Panc1 (cell line): ENCODE data around the gene FSTL5. TPM values are rescaled to one million over a fixed set of nuclear protein-coding genes. Genes with fewer than 3 reads are reported as not detected.

Source experiments
- ATAC-seq: fragments of 200-7000 bp; cut with Tn5 transposase; 2 replicates; pipeline ENCODE4 v1.9.1; 2020; ENCODE audit warnings: mild to moderate bottlenecking, moderate library complexity
- BruUV-seq: library from RNA; stranded (reverse); fragments of 400-500 nt; replicated peaks from 2 replicates; lab custom pipeline; 2021; lab: Mats Ljungman, UMichigan
- CTCF ChIA-PET: fragments of 300-600 bp; sonication (Branson Sonifier 250); formaldehyde crosslinking; loops from one replicate; lab custom pipeline; 2022; ENCODE audit warnings: antibody characterized with exemption; lab: Charles Lee
- POLR2A ChIA-PET: fragments of 300-600 bp; sonication (Branson Sonifier 250); formaldehyde crosslinking; loops from one replicate; lab custom pipeline; 2022; ENCODE audit warnings: antibody characterized with exemption; lab: Charles Lee
- DNase-seq: peaks from one replicate; pipeline ENCODE4 v3.0.0-alpha.2; 2010; ENCODE audit warnings: low read depth, low spot score
- H3K27ac ChIP-seq: 2 replicates; pipeline ENCODE4 v1.5.1; 2011; ENCODE audit warnings: mild to moderate bottlenecking, low read length, inconsistent platforms
- H3K27me3 ChIP-seq: fragments of 200-500 bp; sonication (Bioruptor generic); 2 replicates; pipeline ENCODE4 v1.6.0; 2014; ENCODE audit warnings: low read length, inconsistent platforms; ENCODE audit not compliant: control insufficient read depth, insufficient read depth
- H3K36me3 ChIP-seq: fragments of 200-500 bp; sonication (Bioruptor generic); 2 replicates; pipeline ENCODE4 v1.5.1; 2014; ENCODE audit warnings: inconsistent platforms, mild to moderate bottlenecking, low read length, moderate library complexity; ENCODE audit not compliant: control insufficient read depth, insufficient read depth
- H3K4me1 ChIP-seq: 2 replicates; pipeline ENCODE4 v1.5.1; 2011; ENCODE audit warnings: inconsistent platforms, mild to moderate bottlenecking, low read length, moderate library complexity; ENCODE audit not compliant: control insufficient read depth, insufficient read depth
- H3K4me3 ChIP-seq, 2 experiments: 2 replicates each; pipeline ENCODE4 v1.5.1; 2011 to 2012; ENCODE audit warnings: low read depth in 2 of 2, low read length in 2 of 2, mild to moderate bottlenecking in 2 of 2, inconsistent platforms in 1 of 2, moderate library complexity in 1 of 2
- H3K9me3 ChIP-seq: fragments of 200-500 bp; sonication (Bioruptor generic); 2 replicates; pipeline ENCODE4 v1.5.1; 2014; ENCODE audit warnings: low read depth, mild to moderate bottlenecking, inconsistent platforms, low read length, moderate library complexity; ENCODE audit not compliant: control insufficient read depth, insufficient read depth
- POLR2AphosphoS5 ChIP-seq: IDR thresholded peaks from 2 replicates; pipeline ENCODE4 v1.6.1; 2012; ENCODE audit warnings: mild to moderate bottlenecking, low read depth, low read length, moderate library complexity
- SIN3A ChIP-seq: IDR thresholded peaks from 2 replicates; pipeline ENCODE4 v1.6.1; 2012; ENCODE audit warnings: low read depth, mild to moderate bottlenecking, low read length, moderate library complexity, borderline replicate concordance; ENCODE audit not compliant: insufficient read depth
- TCF7L2 ChIP-seq: IDR thresholded peaks from 2 replicates; pipeline ENCODE4 v1.6.1; 2011; ENCODE audit warnings: mild to moderate bottlenecking, low read depth, low read length, inconsistent platforms
- in situ Hi-C: cut with HindIII; loops from 2 replicates; pipeline ENCODE4 v1.10.0; 2016; ENCODE audit warnings: low sequenced_read_pairs, low pct_unique_long_range_greater_than_20kb
- intact Hi-C: fragments of 100-400 bp; cut with micrococcal nuclease; formaldehyde crosslinking; loops from one replicate; pipeline ENCODE4 v1.10.0; 2022; ENCODE audit not compliant: unreplicated experiment
- total RNA-seq: library from RNA; stranded (reverse); gene quantifications from one replicate; pipeline ENCODE4 v1.2.1, GENCODE V29; 2021; ENCODE audit not compliant: unreplicated experiment
- TF ChIP-seq, protein P1 (sequence below): fragments of 450-650 bp; IDR thresholded peaks from 2 replicates; pipeline ENCODE4 v1.5.1; 2017; ENCODE audit warnings: mild to moderate bottlenecking
- TF ChIP-seq, protein P2 (sequence below), 2 experiments: IDR thresholded peaks; 2 replicates each; pipeline ENCODE4 v1.6.1; 2011 to 2012; ENCODE audit warnings: low read depth in 2 of 2, control low read depth in 1 of 2, low read length in 1 of 2, mild to moderate bottlenecking in 1 of 2, moderate library complexity in 1 of 2; ENCODE audit not compliant: insufficient read depth in 1 of 2

Gene FSTL5
- total RNA-seq, 1 experiment from 2014 or later = 0.67 TPM

- in situ Hi-C loops (no loop called here), intact Hi-C loops (no loop called here)
- H3K4me3 ChIP-seq = no peak overlapping the region
- H3K27ac ChIP-seq = no peak overlapping the region
- no peaks in the 10 kb centered on the region for H3K27me3 ChIP-seq
- no peak for TF ChIP-seq POLR2AphosphoS5
- TF ChIP-seq, protein P1, sequence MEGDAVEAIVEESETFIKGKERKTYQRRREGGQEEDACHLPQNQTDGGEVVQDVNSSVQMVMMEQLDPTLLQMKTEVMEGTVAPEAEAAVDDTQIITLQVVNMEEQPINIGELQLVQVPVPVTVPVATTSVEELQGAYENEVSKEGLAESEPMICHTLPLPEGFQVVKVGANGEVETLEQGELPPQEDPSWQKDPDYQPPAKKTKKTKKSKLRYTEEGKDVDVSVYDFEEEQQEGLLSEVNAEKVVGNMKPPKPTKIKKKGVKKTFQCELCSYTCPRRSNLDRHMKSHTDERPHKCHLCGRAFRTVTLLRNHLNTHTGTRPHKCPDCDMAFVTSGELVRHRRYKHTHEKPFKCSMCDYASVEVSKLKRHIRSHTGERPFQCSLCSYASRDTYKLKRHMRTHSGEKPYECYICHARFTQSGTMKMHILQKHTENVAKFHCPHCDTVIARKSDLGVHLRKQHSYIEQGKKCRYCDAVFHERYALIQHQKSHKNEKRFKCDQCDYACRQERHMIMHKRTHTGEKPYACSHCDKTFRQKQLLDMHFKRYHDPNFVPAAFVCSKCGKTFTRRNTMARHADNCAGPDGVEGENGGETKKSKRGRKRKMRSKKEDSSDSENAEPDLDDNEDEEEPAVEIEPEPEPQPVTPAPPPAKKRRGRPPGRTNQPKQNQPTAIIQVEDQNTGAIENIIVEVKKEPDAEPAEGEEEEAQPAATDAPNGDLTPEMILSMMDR = peak; percentile 11; the same call in 1 of the 2 replicates
- CTCF ChIA-PET = no interaction called here
- ATAC-seq (no peak), DNase-seq (no peak)
- no peaks in the 10 kb centered on the region for H3K9me3 ChIP-seq
- POLR2A ChIA-PET = no interaction called here
- H3K4me1 ChIP-seq = no peaks in the 10 kb centered on the region
- no peaks in the 10 kb centered on the region for H3K36me3 ChIP-seq
- BruUV-seq = no TSS peak
Observed at GRCh38 chr4:162131256-162131655, 32.5 kb downstream of the FSTL5 start.

DNA sequence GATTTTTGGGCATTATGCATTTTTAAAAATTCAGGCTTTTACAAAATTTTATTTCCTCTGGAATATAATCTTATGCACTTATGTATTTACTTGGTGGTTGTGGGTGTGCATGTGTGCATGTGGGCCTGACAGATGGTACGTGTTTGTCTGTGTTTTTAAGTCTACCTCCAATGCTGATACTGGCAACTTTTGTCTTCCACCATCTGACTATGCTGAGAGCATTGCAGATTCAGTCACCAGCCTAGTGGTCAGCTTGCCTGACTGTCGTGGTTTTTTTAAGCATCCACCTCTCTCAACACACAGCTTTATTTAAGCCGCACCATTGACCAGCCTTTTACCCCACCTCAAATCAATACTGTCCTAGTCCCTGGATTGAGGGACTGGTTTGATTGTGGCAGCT lies 37.1 kb downstream of the FSTL5 start:
- no peak for DNase-seq
- POLR2A ChIA-PET = no interaction called here
- Histone ChIP-seq H3K36me3 (no peaks in the 10 kb centered on the region), H3K9me3 (no peaks in the 10 kb centered on the region), H3K27me3 (no peaks in the 10 kb centered on the region), H3K4me3 (no peak overlapping the region), H3K27ac (no peak overlapping the region), H3K4me1 (no peaks in the 10 kb centered on the region)
- TF ChIP-seq, protein P1 = no peak
- TF ChIP-seq SIN3A (no peak), TCF7L2 (no peak), POLR2AphosphoS5 (no peak)
- TF ChIP-seq, protein P2, sequence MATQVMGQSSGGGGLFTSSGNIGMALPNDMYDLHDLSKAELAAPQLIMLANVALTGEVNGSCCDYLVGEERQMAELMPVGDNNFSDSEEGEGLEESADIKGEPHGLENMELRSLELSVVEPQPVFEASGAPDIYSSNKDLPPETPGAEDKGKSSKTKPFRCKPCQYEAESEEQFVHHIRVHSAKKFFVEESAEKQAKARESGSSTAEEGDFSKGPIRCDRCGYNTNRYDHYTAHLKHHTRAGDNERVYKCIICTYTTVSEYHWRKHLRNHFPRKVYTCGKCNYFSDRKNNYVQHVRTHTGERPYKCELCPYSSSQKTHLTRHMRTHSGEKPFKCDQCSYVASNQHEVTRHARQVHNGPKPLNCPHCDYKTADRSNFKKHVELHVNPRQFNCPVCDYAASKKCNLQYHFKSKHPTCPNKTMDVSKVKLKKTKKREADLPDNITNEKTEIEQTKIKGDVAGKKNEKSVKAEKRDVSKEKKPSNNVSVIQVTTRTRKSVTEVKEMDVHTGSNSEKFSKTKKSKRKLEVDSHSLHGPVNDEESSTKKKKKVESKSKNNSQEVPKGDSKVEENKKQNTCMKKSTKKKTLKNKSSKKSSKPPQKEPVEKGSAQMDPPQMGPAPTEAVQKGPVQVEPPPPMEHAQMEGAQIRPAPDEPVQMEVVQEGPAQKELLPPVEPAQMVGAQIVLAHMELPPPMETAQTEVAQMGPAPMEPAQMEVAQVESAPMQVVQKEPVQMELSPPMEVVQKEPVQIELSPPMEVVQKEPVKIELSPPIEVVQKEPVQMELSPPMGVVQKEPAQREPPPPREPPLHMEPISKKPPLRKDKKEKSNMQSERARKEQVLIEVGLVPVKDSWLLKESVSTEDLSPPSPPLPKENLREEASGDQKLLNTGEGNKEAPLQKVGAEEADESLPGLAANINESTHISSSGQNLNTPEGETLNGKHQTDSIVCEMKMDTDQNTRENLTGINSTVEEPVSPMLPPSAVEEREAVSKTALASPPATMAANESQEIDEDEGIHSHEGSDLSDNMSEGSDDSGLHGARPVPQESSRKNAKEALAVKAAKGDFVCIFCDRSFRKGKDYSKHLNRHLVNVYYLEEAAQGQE (IDR thresholded peaks at IDR 0.05; ENCODE audit: insufficient read depth in 1 of 2, low read depth in 2 of 2, low read length in 1 of 2) = no peak
- in situ Hi-C loops = no loop called here
- intact Hi-C loops = no loop called here
- ATAC-seq = no peak
- BruUV-seq = no TSS peak
- CTCF ChIA-PET = no interaction called here

DNA sequence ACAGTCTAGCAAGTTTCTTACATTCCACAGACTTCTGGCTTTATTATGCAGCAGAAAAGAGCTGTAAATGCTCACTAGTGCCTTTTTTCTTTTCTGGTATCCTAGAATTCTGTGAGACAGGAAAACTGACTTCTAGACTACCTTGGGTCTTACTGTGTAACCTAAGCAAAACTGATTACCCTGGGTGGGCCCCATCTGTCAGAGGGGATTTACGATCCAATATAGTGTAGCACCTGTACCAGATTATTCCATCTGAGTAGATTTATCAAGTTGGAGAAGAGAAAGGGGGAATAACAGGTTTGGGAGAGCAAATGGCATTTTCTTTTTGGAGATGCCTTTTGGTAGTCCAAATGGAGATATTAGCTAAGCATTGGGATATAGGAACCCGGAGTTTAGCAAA lies 46.7 kb downstream of the FSTL5 start:
- CTCF ChIA-PET = no interaction called here
- no peaks in the 10 kb centered on the region for H3K36me3 ChIP-seq
- no peak for DNase-seq
- no peak overlapping the region for H3K27ac ChIP-seq
- intact Hi-C loops (no loop called here), in situ Hi-C loops (no loop called here)
- H3K27me3 ChIP-seq = no peaks in the 10 kb centered on the region
- no peak for ATAC-seq
- no peaks in the 10 kb centered on the region for H3K4me1 ChIP-seq
- no TSS peak for BruUV-seq
- POLR2A ChIA-PET = no interaction called here
- TF ChIP-seq, protein P1 = no peak
- TF ChIP-seq SIN3A (no peak), POLR2AphosphoS5 (no peak), TCF7L2 (no peak)
- TF ChIP-seq, protein P2 (IDR thresholded peaks at IDR 0.05; ENCODE audit: insufficient read depth in 1 of 2, low read depth in 2 of 2, low read length in 1 of 2) = no peak
- no peak overlapping the region for H3K4me3 ChIP-seq
- H3K9me3 ChIP-seq = no peaks in the 10 kb centered on the region
